Keratinocyte (primary cell): ENCODE data around the gene PTGR2. TPM values are rescaled to one million over a fixed set of nuclear protein-coding genes. Genes with fewer than 3 reads are reported as not detected.

Experiments
- DNase-seq: peaks from one replicate; pipeline ENCODE4 v3.0.0-alpha.2; 2011; ENCODE audit warnings: low read depth, missing footprints, low spot score
- FAIRE-seq: peaks from 2 replicates; lab custom pipeline; 2011; peaks lifted over from hg19 to GRCh38; lab: Jason Lieb, UNC
- H2AFZ ChIP-seq: 2 replicates; pipeline ENCODE4 v1.6.0; 2012; ENCODE audit warnings: low read length, control low read depth, inconsistent platforms; ENCODE audit not compliant: control insufficient read depth
- H3K27ac ChIP-seq: 2 replicates; pipeline ENCODE4 v1.5.1; 2011; ENCODE audit warnings: low read length; ENCODE audit not compliant: control insufficient read depth, insufficient read depth
- H3K27me3 ChIP-seq: 3 replicates; pipeline ENCODE4 v1.6.0; 2011; ENCODE audit warnings: low read length; ENCODE audit not compliant: control insufficient read depth, insufficient read depth; ENCODE audit errors: extremely low read depth
- H3K36me3 ChIP-seq, 2 experiments: 2 replicates in 1 of 2; 3 replicates in 1 of 2; pipeline ENCODE4 v1.5.1; 2011; ENCODE audit warnings: low read length in 2 of 2, mild to moderate bottlenecking in 1 of 2; ENCODE audit not compliant: control insufficient read depth in 2 of 2, insufficient read depth in 2 of 2; ENCODE audit errors: extremely low read depth in 1 of 2
- H3K4me1 ChIP-seq: 3 replicates; pipeline ENCODE4 v1.5.1; 2011; ENCODE audit warnings: low read length; ENCODE audit not compliant: control insufficient read depth, insufficient read depth; ENCODE audit errors: extremely low read depth
- H3K4me2 ChIP-seq: 3 replicates; pipeline ENCODE4 v1.6.0; 2011; ENCODE audit warnings: low read depth, low read length; ENCODE audit not compliant: control insufficient read depth, insufficient read depth; ENCODE audit errors: extremely low read depth
- H3K4me3 ChIP-seq, 3 experiments: fragments of 200-600 bp in 1 of 3; sonication (generic) in 1 of 3; 2 replicates in 2 of 3; 3 replicates in 1 of 3; pipeline ENCODE4 v1.5.1; 2011 to 2016; ENCODE audit warnings: low read length in 3 of 3, mild to moderate bottlenecking in 3 of 3, control low read depth in 2 of 3, inconsistent platforms in 1 of 3, low read depth in 1 of 3, mixed read lengths in 1 of 3, mixed run types in 1 of 3, moderate library complexity in 1 of 3; ENCODE audit not compliant: control insufficient read depth in 2 of 3, insufficient read depth in 2 of 3; ENCODE audit errors: extremely low read depth in 1 of 3
- H3K79me2 ChIP-seq: 2 replicates; pipeline ENCODE4 v1.6.0; 2012; ENCODE audit warnings: low read length; ENCODE audit not compliant: control insufficient read depth, insufficient read depth
- H3K9ac ChIP-seq: 3 replicates; pipeline ENCODE4 v1.6.0; 2011; ENCODE audit warnings: low read length; ENCODE audit not compliant: control insufficient read depth, insufficient read depth; ENCODE audit errors: extremely low read depth
- H3K9me1 ChIP-seq: 3 replicates; pipeline ENCODE4 v1.6.0; 2011; ENCODE audit warnings: low read length; ENCODE audit not compliant: control insufficient read depth, insufficient read depth; ENCODE audit errors: extremely low read depth
- H3K9me3 ChIP-seq: 2 replicates; pipeline ENCODE4 v1.5.1; 2012; ENCODE audit warnings: low read depth, low read length; ENCODE audit not compliant: control insufficient read depth
- H4K20me1 ChIP-seq: 3 replicates; pipeline ENCODE4 v1.6.0; 2011; ENCODE audit warnings: low read length; ENCODE audit not compliant: control insufficient read depth, insufficient read depth; ENCODE audit errors: extremely low read depth
- EZH2 ChIP-seq: IDR thresholded peaks from one replicate; pipeline ENCODE4 v1.6.1; 2012; ENCODE audit warnings: inconsistent platforms, mild to moderate bottlenecking, low read length, moderate library complexity
- dilution Hi-C: fragments of 300-500 bp; cut with MboI; formaldehyde crosslinking; loops from one replicate; pipeline ENCODE4 v1.7.0; 2020; ENCODE audit warnings: low sequenced_read_pairs; ENCODE audit not compliant: extremely low pct_ligation_motif_present
- polyA plus RNA-seq, 5 experiments: library from polyadenylated mRNA; depleted of rRNA in 3 of 5; stranded (reverse) in 3 of 5; stranded (forward) in 1 of 5; unstranded in 1 of 5; fragments of >200 nt; gene quantifications; 1 replicate in 1 of 5; 2 replicates in 3 of 5; 3 replicates in 1 of 5; pipeline versions ENCODE4 v1.2.1 to v1.2.3, GENCODE V29; 2011 to 2012; ENCODE audit warnings: missing spikeins in 2 of 5, low read depth in 1 of 5, low replicate concordance in 1 of 5
- TF ChIP-seq, protein P1 (sequence below), 3 experiments: IDR thresholded peaks in 1 of 3; conservative IDR thresholded peaks in 1 of 3; optimal IDR thresholded peaks in 1 of 3; 2 replicates in 2 of 3; 3 replicates in 1 of 3; pipeline versions ENCODE3 to v1.5.1; 2011; ENCODE audit warnings: low read length in 3 of 3, mild to moderate bottlenecking in 3 of 3, moderate library complexity in 2 of 3, control low read depth in 1 of 3, inconsistent platforms in 1 of 3; ENCODE audit not compliant: insufficient read depth in 2 of 3; ENCODE audit errors: extremely low read depth in 1 of 3

Gene PTGR2
- polyA plus RNA-seq, 1 donor (not counting 4 experiments of a cell fraction or from before 2014, with no cell fraction given) = 19.5 TPM

DNA sequence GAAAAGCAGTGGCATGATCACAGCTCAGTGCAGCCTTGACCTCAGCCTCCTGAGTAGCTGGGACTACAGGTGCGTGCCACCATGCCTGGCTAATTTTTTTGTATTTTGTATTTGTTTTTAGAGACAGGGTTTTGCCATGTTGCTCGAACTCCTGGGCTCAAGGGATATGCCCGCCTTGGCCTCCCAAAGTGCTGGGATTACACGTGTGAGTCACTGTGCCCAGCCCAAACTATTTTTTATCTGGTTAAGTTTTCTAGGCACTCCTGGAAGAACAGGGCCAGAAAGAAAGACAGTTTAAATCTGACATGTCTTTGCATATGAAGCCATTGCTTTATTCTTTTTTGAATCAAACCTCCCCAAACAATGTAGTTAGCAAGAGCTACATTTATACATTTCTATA is 27.5 kb upstream of the PTGR2 start:
- no peak for FAIRE-seq
- DNase-seq = no peak
- H3K27me3 ChIP-seq = no peaks in the 10 kb centered on the region
- H2AFZ ChIP-seq = no peak overlapping the region
- TF ChIP-seq EZH2 = no peak
- TF ChIP-seq, protein P1, sequence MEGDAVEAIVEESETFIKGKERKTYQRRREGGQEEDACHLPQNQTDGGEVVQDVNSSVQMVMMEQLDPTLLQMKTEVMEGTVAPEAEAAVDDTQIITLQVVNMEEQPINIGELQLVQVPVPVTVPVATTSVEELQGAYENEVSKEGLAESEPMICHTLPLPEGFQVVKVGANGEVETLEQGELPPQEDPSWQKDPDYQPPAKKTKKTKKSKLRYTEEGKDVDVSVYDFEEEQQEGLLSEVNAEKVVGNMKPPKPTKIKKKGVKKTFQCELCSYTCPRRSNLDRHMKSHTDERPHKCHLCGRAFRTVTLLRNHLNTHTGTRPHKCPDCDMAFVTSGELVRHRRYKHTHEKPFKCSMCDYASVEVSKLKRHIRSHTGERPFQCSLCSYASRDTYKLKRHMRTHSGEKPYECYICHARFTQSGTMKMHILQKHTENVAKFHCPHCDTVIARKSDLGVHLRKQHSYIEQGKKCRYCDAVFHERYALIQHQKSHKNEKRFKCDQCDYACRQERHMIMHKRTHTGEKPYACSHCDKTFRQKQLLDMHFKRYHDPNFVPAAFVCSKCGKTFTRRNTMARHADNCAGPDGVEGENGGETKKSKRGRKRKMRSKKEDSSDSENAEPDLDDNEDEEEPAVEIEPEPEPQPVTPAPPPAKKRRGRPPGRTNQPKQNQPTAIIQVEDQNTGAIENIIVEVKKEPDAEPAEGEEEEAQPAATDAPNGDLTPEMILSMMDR (optimal IDR thresholded peaks at IDR 0.05 in 1 of 3, IDR thresholded peaks at IDR 0.05 in 1 of 3, conservative IDR thresholded peaks at IDR 0.05 in 1 of 3; ENCODE audit: extremely low read depth in 1 of 3, insufficient read depth in 2 of 3, low read length in 3 of 3) = no peak
- no peaks in the 10 kb centered on the region for H3K36me3 ChIP-seq
- no peak overlapping the region for H3K4me3 ChIP-seq
- no peak overlapping the region for H3K9ac ChIP-seq
- H3K9me3 ChIP-seq = no peaks in the 10 kb centered on the region
- H3K79me2 ChIP-seq = no peaks in the 10 kb centered on the region
- dilution Hi-C loops = no loop called here
- peaks cover 11% of the 10 kb centered on the region for H3K4me1 ChIP-seq
- no peaks in the 10 kb centered on the region for H4K20me1 ChIP-seq
- no peaks in the 10 kb centered on the region for H3K9me1 ChIP-seq
- no peak overlapping the region for H3K27ac ChIP-seq
- peak overlapping the region; percentile 33 for H3K4me2 ChIP-seq

DNA sequence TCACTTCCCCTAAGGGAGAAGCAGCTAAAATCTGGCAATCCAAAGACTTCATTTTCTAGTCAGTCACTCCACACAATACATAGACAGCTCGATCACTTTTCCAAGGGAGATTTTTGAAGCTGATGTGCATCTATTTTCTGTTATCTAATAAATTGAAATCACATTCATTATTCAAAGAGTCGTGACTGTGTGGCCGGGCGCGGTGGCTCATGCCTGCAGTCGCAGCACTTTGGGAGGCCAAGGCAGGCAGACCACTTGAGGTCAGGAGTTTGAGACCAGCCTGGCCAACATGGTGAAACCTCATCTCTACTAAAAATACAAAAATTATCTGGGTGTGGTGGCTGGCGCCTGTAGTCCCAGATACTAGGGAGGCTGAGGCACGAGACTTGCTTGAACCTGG is 27.1 kb upstream of the PTGR2 start:
- no peak overlapping the region for H3K27ac ChIP-seq
- dilution Hi-C loops = no loop called here
- no peaks in the 10 kb centered on the region for H3K36me3 ChIP-seq
- no peaks in the 10 kb centered on the region for H3K9me3 ChIP-seq
- H3K4me2 ChIP-seq = peak overlapping the region; percentile 33
- no peak for TF ChIP-seq EZH2
- TF ChIP-seq, protein P1 (optimal IDR thresholded peaks at IDR 0.05 in 1 of 3, IDR thresholded peaks at IDR 0.05 in 1 of 3, conservative IDR thresholded peaks at IDR 0.05 in 1 of 3; ENCODE audit: extremely low read depth in 1 of 3, insufficient read depth in 2 of 3, low read length in 3 of 3) = no peak
- no peak overlapping the region for H2AFZ ChIP-seq
- no peaks in the 10 kb centered on the region for H3K9me1 ChIP-seq
- no peaks in the 10 kb centered on the region for H3K27me3 ChIP-seq
- no peak for DNase-seq
- H3K4me1 ChIP-seq = peaks cover 11% of the 10 kb centered on the region
- no peak overlapping the region for H3K4me3 ChIP-seq
- FAIRE-seq = no peak
- no peaks in the 10 kb centered on the region for H4K20me1 ChIP-seq
- no peaks in the 10 kb centered on the region for H3K79me2 ChIP-seq
- H3K9ac ChIP-seq = no peak overlapping the region
